HG03025 (cell line): ENCODE results near the gene PRM1.

Experiments
- ATAC-seq: cut with Tn5 transposase; IDR thresholded peaks from one replicate; pipeline ENCODE4 v1.9.1; 2021; ENCODE audit warnings: mild to moderate bottlenecking, moderate library complexity; ENCODE audit not compliant: unreplicated experiment, low FRiP score

Gene PRM1, protein sequence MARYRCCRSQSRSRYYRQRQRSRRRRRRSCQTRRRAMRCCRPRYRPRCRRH

DNA sequence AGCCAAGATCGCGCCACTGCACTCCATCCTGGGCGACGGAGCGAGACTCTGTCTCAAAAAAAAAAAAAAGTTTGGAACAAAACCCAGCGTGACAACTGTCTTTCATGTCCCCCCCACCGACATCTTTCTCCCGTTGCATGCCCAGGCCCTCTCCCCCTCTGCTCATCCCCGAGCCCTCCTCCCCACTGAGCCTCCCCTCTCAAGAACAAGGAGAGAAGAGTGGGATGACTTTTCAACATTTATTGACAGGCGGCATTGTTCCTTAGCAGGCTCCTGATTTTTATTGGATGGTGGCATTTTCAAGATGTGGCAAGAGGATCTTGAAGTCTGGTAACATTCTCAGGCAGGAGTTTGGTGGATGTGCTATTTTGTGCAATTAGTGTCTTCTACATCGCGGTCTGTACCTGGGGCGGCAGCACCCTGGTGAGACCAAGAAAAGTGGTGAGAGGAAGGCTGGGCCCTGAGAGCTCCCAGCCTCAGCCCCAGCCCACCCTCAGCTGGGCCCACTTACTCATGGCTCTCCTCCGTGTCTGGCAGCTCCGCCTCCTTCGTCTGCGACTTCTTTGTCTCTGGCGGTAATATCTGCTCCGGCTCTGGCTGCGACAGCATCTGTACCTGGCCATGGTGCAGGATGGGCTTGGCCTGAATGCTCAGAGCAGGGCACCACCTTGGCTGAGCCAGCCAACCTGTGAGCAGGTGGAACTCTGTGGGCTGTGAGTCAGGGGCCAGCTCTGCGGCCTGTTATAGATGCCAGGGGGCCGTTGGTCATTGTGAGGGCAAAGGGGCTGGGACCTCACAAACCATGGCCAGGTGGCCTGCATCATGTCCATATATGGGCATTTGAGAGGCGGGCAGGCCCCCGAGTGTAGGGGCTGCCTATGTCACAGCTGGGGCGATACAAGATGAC is at the start of gene PRM1:
PRM1 (minus strand) TSS at position 715 of the 907 bp plus-strand sequence; CDS start at position 623, 92 bp downstream.
- ATAC-seq = no peak

DNA sequence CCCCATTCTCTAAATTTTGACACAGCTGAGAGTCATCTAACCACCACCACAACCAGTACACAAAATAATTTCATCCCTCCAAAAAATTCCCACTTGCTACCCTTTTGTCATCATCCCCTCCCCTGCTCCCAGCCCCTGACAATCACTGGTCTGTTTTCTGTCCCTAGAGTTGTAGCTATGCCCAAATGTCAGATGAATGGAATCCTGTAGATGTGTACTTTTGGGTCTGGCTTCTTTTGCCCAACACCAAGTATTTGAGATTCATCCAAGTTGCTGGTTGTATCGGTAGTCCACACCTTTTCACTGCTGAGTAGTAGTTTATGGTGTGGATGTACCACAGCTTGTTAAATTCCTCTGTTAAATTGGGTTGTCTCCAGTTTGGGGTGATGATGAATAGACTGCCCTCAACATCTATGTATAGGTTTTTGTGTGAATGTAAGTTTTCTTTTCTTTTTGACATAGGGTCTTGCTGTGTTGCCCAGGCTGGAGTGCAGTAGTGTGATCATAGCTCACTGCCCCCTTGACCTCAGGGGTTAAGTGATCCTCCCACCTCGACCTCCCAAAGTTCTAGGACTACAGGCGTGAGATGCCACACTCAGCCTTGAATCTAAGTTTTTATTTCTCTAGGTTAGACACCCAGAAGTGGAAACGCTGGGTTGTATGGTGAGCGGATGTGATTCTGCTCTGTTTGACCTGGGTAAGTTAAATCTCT is 49.6 kb upstream of the PRM1 start:
- ATAC-seq = no peak

DNA sequence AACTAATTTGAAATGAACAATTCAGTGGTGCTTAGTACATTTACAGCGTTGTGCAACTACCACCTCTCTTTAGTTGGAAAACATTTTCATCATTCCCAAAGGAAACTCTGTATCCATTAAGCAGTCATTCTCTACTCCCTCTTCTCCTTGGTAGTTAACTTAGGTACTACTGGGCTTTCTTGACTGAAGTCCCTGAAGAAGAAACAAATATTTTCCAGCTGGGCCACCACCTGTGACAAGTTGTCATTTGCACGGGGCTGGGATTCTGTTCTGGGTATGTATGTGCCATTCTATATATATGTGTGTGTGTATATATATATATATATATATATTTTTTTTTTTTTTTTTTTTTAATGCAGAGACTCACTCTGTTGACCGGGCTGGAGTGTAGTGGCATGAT is 48.8 kb upstream of the PRM1 start:
- ATAC-seq = no peak

DNA sequence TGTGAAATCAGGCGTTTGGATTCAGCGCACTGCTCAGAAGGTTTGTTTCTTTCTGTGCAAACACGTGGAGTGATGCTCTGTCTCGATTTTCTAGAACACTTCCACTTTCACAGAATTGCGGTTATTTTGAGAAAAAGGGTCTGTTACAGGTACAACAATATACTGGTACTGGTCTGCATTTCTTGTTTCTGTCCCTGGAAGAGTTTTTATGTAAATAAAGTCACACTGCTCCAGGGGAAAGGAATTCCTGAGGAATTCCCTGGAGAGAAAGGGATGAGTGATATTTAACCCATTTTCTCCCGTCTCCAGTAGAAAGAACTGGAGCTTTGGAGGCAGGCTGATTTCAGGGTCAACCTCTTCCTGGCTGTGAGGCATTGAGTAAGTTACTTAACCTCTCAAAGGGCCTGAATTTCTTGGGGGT is 48.0 kb upstream of the PRM1 start:
- no peak for ATAC-seq

DNA sequence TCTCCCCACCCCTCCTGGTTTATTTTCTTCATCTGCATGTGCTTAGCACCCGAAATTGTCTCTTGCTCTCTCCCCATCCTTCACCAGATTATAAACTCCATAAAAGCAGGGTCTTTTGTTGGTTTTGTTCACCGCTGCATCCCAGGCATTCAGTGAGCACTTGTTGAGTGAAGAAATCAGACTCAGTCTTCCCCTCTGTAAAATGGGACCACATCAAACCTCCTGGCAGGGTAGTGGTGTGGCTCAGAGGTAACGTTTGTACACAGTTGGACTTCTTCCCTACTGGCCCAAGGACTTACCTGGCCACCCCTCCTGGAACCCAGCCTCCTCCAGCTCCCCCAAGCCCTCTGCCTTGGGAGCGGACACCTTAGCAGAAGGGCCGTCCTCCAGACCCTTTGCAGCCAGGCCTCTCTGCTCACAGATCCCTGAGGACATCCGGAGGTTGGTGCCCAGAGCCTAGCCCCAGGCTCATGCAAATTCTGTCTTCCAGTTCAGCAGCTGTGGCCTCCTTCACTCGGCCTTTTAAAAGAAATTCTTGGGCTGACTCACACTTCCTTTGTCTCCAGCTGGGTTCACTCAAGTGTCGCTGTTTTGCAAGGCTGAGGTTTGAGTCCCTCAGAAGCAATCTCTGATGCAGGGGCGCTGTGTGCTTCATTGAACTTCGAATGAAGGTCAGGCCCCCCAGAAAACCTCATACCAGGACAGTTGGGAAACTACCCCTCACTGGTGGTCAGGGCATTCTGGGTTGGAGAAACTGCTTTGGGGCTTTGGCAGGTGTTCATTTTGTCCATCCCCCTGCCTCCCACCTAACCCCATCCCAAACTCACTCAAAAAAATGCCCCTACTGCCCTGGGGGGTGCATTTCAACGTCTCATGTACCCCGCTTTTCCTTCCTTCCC is 47.3 kb upstream of the PRM1 start:
- ATAC-seq = peak; percentile 65

DNA sequence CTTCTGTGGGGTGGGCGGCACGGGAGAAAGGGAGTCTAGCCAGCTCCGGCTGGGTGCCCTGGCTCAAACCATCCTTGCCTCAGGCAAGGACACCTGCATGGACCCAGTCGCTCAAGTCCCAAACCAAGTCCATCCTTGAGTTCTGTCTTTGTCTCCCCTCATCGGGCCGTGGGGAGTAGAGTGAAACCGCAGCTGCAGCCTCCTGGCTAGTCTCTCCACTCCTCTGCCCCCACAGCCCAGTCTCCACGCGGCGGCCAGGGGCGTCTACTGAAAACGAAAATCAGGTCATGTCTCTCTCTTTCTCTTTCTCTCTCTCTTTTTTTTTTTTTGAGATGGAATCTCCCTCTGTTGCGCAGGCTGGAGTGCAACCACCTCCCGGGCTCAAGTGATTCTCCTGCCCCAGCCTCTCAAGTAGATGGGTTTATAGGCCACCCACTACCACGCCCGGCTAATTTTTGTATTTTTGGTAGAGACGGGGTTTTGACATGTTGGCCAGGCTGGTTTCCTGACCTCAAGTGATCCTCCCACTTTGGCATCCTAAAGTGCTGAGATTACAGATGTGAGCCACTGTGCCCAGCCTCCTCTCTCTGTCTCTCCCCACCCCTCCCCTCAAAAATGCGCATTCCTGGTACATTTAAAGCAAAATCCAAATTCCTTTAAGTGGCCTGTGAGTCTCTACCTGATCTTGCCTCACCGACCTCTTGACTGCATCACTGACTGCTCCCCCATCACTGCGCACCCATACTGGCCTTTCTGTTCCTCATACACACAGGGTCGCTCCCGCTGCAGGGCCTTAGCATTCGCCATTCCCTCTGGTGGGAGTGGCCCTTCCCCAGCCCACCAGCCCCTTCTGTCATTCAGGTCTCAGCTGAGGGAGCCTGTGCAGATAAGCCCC is 46.4 kb upstream of the PRM1 start:
- ATAC-seq = no peak

DNA sequence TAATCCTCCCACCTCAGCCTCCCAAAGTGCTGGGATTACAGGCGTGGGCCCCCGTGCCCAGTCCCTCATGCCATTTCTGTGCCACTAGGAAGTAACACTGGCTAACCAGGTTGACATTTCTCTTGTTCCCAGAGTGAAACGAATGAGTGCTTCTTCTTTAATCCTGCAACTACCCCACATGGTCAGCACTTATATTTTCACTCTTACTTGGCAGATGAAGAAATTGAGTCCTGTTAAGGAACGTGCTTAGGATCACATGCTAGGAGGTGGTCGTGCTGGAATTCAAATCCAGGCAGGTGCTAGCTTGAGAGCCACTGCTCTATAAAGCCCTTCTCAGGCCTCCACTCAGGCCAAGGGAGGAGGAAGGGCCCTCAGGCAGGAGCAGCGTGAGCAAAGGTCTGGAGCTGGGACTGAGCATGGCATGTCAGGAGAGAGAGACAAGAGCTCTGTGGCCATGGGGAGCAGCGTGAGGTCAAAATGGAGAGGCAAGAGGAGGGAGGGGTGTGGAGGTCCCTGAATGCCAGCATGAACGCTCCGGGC is 45.7 kb upstream of the PRM1 start:
- ATAC-seq = no peak

DNA sequence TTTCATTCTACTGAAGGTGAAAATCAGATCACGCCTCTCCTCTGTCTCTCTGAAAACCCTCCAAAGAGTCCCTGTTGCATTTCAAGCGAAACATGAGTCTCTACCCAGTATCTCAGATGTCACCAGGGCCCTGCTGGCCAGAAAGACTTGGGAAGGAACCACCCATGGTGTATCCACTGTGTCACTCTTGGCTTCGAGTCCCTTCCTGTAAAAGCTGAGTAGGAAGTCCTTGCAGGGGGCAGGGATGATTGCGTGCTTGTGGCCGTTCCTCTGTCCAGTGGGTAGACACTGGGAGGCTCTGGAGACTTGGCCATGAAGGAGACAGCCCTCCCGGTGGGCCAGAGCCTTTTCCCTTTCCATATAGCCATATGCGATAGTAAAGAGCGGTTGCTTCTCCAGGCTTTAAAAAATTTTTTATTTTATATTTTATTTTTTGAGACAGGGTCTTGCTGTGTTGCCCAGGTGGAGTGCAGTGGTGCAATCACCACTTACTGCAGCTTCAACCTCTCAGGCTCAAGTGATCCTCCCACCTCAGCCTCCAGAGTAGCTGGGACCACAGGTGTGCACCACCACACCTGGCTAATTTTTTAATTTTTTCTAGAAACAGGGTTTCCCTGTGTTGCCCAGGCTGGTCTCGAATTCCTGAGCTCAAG is 45.1 kb upstream of the PRM1 start:
- no peak for ATAC-seq

DNA sequence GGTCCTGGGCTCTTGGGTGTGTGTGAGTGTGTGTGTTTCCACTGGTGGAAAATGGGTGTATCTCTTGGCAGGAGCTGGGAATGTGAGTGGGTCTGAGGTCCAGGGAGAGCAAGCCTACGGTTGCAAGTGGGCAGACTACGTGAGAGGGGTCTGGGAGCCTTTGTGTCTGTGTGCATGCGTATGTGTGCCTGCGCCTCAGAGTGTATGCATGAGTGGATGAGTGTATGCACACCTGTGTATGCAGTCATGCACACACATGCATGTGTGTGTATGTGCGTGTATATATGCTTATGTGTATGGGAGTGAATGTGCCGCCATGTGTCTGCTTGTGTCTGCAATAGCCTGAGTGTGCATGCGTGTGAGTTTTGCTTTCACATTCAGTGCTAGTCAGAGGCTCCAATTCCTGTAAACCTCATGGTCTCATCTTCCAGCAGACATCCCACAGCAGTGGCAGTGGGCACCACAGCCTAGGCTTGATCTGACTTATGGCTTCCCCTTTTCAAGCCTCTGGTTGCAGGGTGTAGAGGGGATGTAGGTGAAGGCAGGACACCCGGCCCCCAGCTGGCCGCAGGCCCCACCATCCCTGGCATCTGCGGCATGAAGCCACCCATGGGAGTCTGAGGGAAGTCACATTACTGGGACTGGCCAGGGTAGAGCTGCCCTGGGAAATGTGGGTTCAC is 44.4 kb upstream of the PRM1 start:
- no peak for ATAC-seq

DNA sequence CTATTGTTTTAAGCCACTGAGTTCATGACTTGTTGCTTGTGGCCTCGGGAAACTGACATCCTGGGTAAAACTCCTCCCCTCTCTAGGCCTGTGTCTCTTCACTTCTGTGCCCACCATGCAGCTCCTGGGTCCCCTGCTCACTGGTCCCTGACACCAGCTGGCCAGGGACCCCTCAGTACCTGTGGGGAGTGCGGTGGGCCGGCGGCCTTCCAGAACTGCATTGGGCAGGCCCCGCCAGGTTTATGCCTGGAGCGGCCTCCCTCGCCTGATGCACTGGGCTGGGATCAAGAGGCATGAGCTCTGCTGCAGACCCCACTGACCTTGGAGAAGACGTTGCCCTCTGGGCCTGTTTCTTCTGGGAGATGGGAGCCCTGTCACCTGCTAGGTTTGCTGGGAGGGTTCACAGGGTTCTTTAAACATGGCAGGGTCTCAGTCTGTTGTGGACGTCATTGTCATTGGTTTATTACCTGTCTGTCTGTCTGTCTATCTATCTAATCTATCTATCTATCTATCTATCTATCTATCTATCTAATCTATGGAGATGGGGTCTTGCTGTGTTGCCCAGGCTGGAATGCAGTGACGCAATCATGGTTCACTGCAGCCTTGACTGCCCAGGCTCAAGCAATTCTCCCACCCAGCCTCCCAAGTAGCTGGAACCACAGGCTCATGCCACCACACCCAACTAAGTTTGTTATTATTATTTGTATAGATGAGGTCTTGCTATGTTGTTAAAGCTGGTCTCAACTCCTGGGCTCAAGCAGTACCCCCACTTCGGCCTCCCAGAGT is 42.6 kb upstream of the PRM1 start:
- ATAC-seq = no peak

DNA sequence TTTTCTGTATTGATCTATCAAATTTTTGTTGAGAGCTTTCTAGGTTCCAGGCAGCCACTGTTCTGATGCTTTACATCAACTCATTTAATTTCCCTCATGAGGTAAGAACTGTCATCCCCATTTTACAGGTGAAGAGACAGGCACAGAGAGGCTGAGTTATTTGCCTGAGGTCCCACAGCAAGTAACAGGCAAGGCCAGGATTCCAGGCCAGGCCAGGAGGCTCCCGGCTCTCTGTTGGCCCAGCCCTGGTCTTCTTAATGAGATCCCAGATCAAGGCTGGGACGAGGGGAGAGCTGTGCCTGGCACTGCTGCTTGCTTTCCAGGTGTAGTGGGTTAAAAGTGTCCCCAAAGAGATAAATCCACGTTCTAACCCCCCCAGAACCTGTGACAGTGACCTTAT is 41.7 kb upstream of the PRM1 start:
- ATAC-seq = no peak

DNA sequence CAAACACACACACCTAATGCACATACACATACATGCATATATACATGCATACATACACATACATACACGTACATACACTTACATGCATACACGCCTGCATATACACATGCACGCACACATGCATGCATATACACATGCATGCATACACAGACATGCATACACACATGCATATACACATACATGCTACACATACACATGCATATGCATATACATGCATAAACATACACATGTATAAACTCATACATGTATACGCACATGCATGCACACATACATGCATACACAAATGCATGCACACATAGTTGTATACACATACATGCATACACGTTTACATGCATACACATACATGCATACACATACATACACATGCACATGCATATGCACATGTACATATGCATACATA is 40.5 kb upstream of the PRM1 start:
- ATAC-seq = no peak

DNA sequence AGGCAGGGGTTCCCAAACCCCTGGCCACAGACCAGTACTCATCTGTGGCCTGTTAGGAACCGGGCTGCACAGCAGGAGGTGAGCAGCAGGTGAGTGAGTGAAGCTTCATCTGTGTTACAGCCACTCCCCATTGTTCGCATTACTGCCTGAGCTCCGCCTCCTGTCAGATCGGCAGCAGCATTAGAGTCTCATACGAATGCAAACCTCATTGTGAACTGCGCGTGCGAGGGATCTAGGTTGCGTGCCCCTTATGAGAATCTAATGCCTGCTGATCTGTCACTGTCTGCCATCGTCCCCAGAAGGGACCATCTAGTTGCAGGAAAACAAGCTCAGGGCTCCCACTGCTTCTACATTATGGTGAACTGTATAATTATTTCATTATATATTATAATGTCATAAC is 39.0 kb upstream of the PRM1 start:
- no peak for ATAC-seq

DNA sequence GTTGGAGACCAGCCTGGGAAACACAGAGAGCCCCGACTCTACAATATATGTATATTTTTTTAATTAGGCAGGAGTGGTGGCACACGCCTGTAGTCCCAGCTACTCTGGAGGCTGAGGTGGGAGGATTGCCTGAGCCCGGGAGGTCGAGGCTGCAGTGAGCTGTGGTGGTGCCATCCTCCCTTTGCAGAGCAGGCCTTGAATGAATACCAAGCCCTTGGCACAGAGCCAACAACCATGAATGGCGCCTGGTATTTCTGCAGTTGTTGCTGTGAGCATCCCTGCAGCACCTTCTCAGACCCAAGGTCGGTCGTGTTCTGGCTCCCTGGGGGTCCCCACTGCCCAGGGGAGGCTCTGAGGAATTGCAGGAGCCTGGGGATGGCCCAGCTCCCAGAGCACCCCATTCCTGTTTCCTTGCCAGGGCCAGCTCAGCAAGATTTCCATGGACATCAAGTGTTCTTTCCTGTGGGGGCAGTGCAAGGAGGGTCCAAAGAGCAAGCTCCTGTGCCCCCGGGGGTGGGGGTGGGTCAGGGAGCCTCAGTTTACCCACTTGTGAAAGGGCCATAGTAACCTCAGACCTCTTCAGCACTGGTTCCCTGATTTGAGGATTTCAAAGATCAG is 38.5 kb upstream of the PRM1 start:
- ATAC-seq = no peak

DNA sequence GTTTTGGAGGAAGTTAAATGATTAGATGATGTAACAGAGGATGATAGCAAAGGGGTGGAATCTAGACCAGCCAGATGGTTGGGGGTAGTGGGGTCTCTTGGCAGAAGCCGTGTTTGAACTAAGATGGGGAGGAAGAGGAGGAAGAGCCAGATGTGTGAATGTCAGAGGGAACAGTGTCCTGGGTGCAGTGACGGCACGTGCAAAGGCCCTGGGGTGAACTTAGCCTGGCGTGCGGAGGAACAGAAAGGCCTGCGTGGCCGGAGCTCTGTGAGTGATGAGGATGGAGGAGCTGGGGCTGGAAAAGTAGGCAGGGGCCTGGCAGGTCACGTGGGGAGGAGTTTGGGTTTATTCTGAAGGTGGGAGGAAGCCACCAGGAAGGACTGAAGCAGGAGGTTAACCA is 37.7 kb upstream of the PRM1 start:
- no peak for ATAC-seq

DNA sequence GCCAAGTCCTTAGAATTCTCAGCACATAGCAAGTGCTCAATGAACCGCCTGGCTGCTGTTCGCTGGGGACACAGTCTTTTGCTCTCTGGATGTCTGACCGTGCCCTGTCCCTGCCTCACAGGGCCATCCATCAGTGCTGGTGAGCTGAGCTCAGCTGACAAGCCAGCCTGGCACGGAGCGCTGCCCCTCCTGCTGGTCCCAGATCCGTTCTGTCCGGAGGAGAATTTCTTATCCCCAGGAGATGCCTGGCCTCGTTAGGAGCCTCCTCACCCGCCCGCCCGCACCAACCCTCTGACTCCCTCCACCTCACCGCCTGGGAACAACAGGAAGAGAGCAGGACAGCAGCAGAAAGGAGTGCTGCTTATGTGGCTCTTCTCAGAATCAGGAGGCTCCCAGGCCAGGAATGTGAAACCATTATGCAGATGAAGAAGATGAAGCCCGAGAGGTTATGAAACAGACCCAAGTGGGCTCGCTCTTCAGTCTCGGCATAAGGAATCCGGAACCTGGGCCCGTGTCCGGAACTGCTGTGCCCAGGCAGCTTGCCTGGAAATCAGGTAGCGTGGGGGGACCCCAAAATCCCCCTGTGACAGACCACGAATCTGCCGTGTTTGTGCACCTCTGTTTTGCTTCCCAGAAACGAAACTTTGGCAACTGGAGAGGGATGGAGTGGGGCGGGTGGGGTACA is 35.3 kb upstream of the PRM1 start:
- ATAC-seq = no peak

DNA sequence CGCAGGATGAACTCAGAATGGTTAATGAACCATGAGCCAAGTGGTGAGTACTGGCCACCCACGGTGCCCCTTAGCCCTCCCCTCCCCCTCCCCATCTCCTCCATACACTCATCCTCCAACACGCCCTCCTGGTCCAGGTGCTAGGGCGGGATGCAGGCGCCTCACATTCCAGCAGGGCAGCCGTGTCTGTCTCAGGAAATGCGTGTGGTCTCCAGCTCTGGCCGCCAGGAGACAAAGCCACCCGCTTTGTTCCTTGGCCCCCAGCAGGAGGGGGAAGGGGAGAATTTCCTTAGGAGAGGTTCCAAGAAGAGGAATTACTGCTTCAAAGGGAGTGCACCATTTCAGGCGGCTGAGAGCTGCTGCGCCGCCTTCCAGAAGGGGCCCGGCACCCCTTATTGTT is 34.4 kb upstream of the PRM1 start:
- ATAC-seq = no peak
